HG03039 (cell line): Measurements from ENCODE around the gene WNK1.
"Not testable (repeated sequence)": the region's sequence is repeated elsewhere in the genome, so short reads cannot be mapped to it uniquely, and the experiment has no call there.

ENCODE experiments used
- ATAC-seq: cut with Tn5 transposase; IDR thresholded peaks from one replicate; pipeline ENCODE4 v1.9.1; 2021; ENCODE audit warnings: mild to moderate bottlenecking, moderate library complexity; ENCODE audit not compliant: unreplicated experiment

WNK1 gene

DNA sequence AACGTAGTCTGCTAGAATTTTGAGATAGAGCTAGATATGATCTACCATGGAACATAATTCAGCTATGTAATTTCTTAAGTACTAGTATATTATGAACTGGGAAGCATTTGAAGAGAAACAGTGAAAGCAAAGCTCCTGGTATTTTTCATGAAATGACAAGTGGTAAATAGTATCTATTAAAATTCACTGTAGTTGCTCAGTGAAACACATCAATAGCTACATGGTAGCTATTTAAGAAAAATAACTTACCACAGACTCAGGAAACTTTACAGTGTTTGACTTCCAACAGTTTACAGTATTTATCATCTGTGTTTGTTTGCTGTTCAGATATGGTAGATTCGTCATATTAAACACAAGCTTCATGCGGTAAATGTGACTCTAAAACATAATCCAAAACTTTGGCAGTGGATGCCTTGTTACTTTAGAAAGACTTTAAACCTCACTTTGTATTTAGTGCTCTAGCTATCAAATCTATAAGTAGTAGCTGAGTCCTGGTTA lies 25.2 kb downstream of the WNK1 start:
- ATAC-seq: no peak

DNA sequence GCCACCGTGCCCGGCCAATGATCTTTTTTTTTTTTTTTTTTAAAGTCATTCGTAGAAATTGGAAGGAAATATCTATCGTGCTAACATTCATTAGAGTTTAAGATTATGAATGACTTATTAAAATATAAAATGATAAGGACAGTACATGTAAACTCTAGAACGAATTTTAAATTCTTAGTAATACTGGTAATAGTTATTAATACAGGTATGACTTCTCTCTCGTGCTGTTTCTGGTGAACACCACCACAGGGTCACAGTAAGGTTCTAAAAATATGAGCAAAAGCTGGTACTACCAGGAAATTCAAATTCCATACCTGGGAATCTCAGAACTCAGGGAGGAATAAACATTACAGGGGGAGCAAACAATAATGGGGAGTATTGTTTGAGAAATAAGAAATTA lies 26.2 kb downstream of the WNK1 start:
- ATAC-seq: no peak

DNA sequence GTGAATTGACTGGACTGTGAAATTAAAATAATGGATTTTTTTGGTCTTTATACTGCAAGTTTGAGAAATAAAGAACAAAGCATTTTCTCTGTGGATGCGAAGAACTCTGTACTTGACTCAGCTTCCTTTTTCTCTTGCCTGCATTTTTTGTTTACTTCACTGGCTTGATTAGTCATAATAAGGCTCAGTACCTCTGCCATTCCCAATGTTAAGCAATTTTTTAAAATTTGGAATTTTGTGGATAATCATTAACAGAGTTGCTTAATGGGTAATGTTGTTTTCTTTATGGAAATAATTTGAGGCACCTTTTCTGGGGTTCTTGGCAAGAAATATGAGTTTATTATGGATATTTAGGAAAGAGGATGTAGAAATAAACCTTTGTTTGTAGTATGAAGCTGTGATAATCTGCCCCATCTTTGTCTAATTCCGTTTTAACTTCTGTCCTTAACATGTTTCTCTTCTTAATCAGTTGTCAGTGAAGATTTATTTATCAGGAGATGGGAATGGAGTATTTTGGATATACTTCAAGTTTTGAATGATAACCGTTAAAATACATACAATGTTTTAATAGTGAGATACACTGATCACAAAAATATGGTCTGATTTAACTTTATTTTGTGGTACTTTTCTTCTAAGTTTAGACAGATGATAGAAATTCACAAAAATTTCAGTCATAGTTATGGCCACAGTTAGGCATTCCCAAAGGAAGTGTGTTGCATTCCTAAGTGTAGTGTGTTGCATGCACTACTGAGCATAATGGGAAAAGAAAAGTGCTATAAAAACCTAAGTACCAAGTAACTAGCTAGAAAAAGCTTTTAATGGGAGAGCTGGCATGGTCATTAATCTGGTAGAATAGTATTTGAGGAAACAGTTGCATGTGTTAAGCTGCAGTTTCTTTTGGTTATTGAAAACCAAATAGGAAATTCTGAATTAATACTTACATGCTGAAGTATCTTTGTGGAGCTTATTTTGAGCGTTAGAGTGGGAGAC lies 27.7 kb downstream of the WNK1 start:
- no peak for ATAC-seq

DNA sequence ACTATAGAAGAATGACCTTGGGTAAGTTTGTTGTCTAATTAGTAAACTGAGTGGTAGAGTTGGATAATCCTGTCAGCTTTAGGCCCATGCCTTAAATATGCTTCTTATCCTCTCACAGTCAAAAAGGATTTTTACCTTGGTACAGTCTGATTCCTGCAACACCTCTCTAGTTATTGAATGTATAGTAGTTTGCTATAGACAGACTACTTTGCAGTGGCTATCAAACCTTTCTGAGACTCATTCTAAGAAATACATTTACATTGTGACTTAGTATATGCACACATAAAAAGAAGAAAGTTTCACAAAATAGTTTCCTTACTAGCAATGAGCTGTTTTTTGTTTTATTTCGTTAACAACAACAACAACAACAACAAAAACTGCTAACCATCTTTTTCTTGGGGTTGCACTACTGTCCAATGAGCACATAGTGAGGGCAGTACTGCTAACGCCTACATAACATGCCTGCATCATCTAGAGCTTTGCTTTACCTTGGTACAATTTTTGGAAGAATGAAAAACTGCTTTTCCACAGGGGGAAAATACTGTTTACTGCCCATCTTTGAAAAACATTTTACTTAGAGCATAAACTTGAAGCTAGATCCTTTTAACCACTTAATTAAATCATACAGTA lies 28.5 kb downstream of the WNK1 start:
- no peak for ATAC-seq

DNA sequence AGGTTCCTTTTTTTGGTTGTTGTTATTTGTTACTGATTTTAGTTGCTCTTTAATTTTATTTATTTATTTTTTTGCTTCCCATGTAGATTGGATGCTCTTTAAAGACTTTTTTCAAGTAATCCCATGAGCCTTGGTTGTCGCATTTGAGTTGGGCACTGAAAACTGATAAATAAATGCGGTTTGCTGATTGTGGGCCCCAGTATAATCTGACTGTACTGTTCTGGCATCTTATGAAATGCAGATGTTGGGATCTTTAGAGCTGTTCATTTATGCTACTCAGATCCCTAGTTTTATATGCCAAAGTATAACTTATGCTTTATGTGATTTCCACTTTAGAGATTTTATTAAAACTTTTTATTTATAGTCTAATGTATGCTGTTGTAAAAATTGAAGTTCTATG lies 33.3 kb downstream of the WNK1 start:
- ATAC-seq: no peak

DNA sequence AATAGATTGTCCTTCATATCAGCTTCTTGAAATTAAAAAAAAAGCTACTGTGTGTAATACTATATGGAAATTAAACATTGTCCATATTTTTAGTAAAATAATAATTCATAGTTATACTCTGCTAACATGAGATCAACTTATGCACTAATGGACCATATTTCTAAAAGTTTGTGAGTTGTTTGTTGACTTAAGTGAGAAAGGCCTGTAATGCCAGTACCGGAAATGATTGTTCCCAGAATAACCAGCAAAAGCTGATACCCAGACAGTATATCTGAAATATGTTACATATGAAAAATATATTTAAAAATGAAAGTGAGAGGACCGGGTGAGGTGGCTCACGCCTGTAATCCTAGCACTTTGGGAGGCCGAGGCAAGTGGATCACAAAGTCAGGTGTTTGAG lies 35.9 kb downstream of the WNK1 start:
- ATAC-seq: no peak

DNA sequence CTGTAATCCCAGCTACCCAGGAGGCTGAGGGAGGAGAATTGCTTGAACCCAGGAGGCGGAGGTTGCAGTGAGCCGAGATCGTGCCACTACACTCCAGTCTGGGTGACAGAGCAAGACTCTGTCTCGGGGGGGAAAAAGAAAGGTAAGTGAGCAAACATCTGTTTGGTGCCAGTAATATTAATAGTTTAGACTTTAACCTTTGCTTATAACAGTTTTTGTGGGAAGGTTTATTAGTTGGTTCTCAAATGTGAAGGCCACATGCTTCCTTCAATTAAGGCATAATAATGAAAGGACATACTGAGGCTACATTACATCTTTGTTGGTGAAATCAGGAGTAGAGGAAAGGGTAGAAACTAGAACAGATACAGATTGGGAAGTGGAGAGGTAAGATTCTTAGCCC lies 36.4 kb downstream of the WNK1 start:
- not testable (repeated sequence) for ATAC-seq

DNA sequence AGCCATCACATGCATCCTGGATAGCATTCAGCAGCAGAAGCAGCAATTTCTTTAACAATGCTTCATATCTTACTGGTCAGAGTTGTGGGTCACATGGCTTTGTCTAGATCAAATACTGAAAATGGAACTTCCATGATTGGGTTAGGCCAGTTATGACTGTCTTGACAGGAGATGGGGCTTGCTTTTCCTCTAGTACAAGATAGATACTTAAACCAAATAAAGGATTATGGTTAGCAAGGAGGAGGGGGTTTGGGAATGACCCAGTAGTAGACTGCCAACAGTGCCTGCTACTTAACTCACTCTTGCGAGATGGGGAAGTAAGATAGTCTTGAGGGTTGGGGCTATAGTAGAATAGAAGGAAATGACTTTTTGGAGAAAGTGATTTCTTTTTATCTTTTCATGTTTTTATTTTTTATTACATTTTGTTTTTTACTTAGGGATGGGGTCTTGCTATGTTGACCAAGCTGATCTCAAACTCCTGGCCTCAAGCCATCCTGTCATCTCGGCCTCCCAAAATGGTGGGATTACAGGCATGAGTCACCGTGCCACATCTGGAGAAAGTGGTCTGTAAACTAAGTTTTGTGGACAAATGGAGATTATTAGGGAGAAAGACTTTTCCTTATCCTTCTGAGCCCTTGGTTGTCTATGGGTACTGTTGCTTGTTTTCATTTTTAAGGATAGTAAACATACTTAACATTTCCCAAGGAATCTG lies 37.6 kb downstream of the WNK1 start:
- ATAC-seq: no peak

DNA sequence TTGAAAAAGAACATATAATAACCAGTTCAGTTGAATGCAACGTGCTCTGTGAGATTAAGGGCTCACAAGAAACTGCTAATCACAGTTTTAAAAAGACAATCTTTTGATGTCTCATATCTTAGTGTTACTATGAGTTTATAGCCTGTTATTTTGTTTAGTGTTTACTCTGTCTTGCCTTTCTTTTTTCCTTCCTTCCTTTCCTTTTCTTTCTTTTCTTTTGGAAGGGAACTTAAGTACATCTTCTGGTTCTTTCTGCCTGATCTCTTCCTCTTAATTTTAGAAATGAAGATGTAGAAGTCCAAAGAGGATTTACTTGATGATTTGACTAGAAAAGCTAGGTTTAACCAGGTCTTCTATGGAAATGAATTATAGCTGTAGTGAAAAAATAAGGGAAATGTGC lies 38.2 kb downstream of the WNK1 start:
- no peak for ATAC-seq

DNA sequence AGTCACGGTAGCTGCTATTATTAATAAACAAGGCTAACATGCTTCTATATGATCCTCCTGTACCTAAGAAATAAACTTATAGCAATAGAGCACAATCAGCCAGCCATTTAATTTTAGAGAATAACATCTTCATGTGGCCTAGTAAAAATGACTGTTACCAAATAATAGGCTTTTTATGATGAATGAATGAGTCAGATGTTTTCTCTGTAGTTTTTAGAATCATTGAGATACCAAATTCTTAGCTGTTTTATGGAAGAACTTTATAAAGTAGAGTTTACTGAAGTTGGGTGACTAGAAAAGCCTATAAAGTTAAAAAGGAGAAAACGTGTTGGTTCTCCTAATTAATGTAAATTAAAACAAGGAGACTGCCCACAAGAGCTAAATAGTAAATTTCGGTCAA lies 40.7 kb downstream of the WNK1 start:
- ATAC-seq: no peak

DNA sequence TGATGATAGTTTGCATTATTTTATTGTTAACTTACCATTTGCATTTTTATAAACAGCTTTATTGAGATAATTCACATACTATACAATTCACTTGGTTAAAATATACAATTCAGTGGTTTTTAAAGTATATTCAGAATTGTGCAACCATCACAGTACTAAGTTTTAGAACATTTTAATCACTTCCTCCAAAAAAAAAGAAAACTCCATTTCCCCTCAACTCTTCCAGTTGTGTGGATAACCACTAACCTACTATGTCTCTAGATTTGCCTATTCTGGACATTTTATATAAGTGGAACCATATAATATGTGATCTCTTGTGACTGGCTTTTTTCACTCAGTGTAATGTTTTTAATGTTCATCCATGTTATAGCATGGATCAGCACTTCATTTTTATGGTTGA lies 41.3 kb downstream of the WNK1 start:
- no peak for ATAC-seq

DNA sequence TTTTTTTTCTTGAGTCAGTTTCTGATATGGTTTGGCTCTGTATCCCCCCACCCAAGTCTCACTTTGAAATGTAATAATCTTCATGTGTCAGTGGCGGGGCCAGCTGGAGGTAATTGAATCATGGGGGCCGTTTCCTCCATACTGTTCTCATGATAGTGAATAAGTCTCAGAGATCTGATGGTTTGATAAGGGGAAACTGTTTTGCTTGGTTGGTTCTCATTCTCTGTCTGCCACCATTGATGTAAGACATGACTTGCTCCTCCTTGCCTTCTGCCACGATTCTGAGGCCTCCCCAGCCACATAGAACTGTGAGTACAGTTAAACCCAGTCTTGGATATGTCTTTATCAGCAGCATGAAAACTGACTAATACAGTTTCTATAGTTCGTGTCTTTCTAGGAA lies 42.9 kb downstream of the WNK1 start:
- ATAC-seq: no peak

DNA sequence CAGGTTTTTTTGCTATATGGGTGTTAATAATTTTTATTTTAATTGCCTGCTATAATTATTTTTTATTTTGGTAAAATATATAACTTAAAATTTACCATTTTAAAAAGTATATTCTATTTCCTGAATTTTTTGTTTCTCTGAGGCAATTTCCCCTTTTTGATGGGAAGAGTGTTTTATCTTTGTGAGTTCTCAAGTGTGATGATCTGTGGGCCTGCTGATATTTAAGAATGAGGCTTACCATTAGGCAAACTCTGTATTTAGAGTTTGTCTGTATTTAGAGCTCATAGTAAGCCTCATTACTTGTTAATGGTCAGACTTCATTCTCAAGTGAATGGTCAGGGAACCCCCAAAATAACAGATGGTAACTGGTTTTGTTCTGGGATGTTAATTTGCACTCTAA lies 48.0 kb downstream of the WNK1 start:
- ATAC-seq: no peak

DNA sequence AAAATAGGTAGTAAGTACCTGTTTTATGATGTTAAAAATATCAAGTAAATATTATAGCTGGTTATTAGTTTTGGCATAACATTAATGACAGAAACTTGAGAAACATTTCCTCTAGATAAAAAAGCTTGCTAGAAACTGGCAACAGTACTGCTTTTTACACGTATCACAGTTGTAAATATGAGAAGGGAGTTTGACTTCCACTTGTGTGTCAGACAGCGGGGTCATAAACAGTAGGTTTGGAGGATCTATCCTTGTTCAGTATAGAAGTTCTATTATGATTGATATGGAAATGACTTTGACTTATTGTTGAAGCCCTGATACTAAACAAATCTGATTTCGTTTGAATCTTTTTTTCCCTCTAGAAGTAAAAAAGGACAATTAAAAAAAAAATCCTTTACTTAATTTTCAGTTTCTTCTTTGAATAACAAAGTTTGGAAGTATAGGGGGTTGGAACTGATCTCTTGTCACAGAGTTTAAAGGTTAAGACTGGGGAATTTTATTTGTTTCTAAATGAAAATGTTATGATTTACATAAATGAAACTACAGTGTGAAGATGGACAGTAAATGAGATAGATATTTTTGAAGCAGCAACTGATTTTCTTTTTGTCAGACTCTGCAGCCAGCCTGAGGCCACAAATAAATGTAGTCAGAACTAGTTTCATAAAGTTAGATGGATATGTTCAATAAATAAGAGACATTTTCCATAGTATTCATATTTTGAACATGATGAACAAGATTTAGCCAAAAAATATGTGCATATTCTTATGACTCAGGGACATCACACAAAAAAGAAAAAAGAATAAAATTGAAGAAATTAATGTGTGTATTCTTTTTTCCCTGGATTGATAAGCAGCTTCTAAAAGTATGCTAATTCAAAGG lies 50.1 kb downstream of the WNK1 start:
- no peak for ATAC-seq

DNA sequence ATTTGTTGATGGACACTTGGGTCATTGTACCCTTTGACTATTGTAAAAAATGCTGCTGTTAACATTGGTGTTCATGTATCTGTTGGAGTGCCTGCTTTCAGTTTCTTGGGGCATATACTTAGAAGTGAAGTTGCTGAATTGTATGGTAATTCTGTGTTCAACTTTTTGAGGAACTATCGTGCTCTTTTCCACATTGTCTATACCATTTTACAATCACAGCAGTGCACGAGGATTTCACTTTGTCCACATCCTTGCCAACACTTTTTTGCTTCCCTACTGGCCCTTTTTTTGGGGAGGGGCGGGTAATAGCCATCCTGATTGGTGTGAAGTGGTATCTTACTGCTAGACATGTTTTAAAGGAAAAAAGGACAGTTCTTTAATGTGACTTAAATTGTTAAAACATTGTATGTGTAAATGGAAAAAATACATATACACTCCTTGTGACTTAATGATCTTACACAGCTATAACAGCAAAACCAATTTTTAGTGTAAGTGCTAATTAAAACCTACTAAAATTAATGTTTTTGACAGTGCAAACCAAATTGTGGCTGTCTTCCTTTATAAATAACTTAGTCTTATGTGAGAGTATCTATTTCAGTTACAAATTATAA lies 52.7 kb downstream of the WNK1 start:
- no peak for ATAC-seq

DNA sequence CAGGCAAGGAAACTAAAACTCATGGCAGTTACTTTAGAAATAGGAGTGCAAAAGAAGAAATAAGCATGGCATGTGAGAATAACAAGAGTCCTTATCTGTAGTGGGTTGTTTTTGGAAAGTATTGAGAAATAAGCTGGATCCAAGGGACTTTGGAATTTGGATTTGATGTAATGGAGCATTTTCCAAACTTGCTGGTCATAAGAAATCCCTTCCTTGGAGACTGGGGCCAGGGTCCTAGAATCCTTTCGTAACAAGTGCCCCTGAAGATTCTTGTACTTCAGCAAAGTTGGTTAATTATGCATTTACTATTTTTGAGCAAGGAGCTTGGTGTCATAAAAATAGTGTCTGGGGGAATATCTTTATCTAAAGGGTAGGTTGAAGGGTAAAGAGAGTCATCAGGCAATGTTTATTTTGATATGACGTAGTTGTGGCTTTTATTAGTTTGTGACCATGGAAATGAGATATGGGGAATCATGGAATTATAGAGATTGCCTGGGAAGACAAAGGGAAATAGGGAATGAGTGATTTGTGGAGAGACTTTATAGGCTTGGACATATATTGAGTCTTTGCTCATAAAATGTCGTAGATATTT lies 53.9 kb downstream of the WNK1 start:
- ATAC-seq: no peak

DNA sequence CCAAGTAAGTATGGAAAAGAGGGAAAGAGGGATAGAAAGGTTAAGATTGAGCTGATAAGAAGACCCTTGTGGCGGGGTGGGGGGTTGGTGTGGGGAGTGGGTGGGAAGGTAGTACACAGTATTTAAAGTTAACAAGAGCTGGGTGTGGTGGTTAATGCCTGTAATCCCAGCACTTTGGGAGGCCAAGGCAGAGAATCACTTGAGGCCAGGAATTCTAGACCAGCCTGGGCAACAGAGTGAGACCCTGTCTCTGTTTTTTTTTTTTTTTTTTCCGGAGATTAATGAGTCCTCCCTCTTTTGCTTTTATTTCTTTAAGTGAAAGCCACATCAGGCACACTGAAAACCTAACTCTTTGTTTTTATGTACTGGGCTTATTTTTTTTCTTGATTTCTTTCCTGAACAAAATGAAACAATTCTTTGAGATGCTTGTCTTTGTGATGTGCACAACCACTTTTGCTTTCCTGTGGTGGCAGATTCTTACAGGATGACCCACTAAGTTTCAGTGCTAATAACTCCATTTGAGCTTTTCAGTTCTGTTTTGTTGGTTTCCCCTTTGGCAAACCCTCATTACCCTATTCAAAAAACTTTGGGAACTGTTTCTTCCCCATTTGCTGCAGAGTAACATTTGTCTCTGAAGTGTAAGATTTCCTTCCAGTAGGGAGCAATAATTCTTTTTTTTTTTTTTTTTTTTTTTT lies 54.8 kb downstream of the WNK1 start:
- no peak for ATAC-seq

DNA sequence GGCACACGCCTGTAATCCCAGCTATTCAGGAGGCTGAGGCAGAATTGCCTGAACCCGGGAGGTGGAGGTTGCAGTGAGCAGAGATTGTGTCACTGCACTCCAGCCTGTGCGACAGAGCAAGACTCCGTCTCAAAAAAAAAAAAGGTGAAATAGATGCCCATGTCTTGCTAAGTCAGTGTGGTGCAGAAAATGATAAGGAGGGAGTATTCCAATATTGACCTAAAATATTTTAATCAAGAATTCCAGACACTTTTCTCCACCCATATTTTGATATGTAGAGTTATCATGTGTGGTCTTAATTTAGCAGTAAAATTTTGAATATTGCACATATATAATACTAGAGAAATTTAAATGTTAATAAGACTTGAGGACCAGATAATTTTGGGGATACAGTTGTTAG lies 57.7 kb downstream of the WNK1 start:
- no peak for ATAC-seq
